Upper lobe of left lung (tissue), 6 donors: ENCODE measurements around the gene TCF7L2. TPM values are rescaled to one million over a fixed set of nuclear protein-coding genes. Genes with fewer than 3 reads are reported as not detected.

Experiments used
- ATAC-seq, 2 donors: fragments of 200-7000 bp; cut with Tn5 transposase; one replicate each; pipeline ENCODE4 v1.9.1; 2022; ENCODE audit warnings: mild to moderate bottlenecking in 2 of 2, moderate library complexity in 2 of 2; ENCODE audit not compliant: low FRiP score in 2 of 2
- DNase-seq, 2 donors: peaks; one replicate each; pipeline ENCODE4 v3.0.0-alpha.2; 2019 to 2020
- H3K27ac ChIP-seq, 4 donors: fragments of 200-600 bp; sonication (generic); one replicate each; pipeline ENCODE4 v1.5.1; 2016 to 2019
- H3K27me3 ChIP-seq, 4 donors: fragments of 200-600 bp; sonication (generic); one replicate each; pipeline ENCODE4 v1.5.1; 2017 to 2019
- H3K36me3 ChIP-seq, 4 donors: fragments of 200-600 bp; sonication (generic); one replicate each; pipeline ENCODE4 v1.5.1; 2016 to 2019
- H3K4me1 ChIP-seq, 4 donors: fragments of 200-600 bp; sonication (generic); one replicate each; pipeline ENCODE4 v1.5.1; 2018 to 2019
- H3K4me3 ChIP-seq, 4 donors: fragments of 200-600 bp; sonication (generic); one replicate each; pipeline ENCODE4 v1.5.1; 2017 to 2019; ENCODE audit warnings: mild to moderate bottlenecking in 2 of 4, moderate library complexity in 1 of 4
- H3K9me3 ChIP-seq, 4 donors: fragments of 200-600 bp; sonication (generic); one replicate each; pipeline ENCODE4 v1.5.1; 2018 to 2019
- CTCF ChIP-seq, 6 experiments: fragments of 450-650 bp in 4 of 6; fragments of 200-600 bp in 2 of 6; sonication (generic) in 2 of 6; IDR thresholded peaks; one replicate each; pipeline ENCODE4 v1.5.1; 2016 to 2019; ENCODE audit warnings: antibody characterized with exemption in 6 of 6
- EP300 ChIP-seq, 4 donors: sonication (generic); formaldehyde crosslinking; IDR thresholded peaks; one replicate each; pipeline ENCODE4 v1.5.1; 2017; ENCODE audit warnings: antibody characterized with exemption in 4 of 4, control low read depth in 2 of 4
- POLR2A ChIP-seq, 4 donors: fragments of 450-650 bp; IDR thresholded peaks; one replicate each; pipeline ENCODE4 v1.5.1; 2016 to 2017; ENCODE audit warnings: antibody characterized with exemption in 4 of 4, mild to moderate bottlenecking in 2 of 4
- POLR2AphosphoS5 ChIP-seq, 2 donors: sonication (generic); formaldehyde crosslinking; IDR thresholded peaks; one replicate each; pipeline ENCODE4 v1.5.1; 2017; ENCODE audit warnings: antibody characterized with exemption in 2 of 2
- WGBS, 2 donors: methylation state at CpG; one replicate each; pipeline ENCODE4 v1.1.5; 2017 to 2018; 5-methylcytosine and 5-hydroxymethylcytosine counted together
- total RNA-seq, 6 donors: library from RNA; depleted of rRNA in 4 of 6; stranded (reverse); fragments of >200 nt in 4 of 6; gene quantifications; one replicate each; pipeline versions ENCODE4 v1.1.0 to v1.2.1, GENCODE V29; 2016 to 2021
- donor health status: DM: no; HTN: no; CAD: no; lungs with moderate emphysema.
- donor health status: DM: no; HTN: yes; CAD: no; lungs with severe emphysema.

Gene TCF7L2
- total RNA-seq, 6 donors from 2014 or later = 15.5 to 80.3 (median 48.1) TPM

- Histone ChIP-seq H3K27ac (no peak overlapping the region), H3K4me1 (peaks cover 0 to 21% (median 17%) of the 10 kb centered on the region in 4 donors), H3K36me3 (no peaks in the 10 kb centered on the region), H3K4me3 (no peak overlapping the region), H3K27me3 (no peaks in the 10 kb centered on the region), H3K9me3 (no peaks in the 10 kb centered on the region)
- 43 to 53% methylated on average over 7 of the region's 7 CpGs for WGBS, 2 donors
- TF ChIP-seq POLR2A (IDR thresholded peaks at IDR 0.05) (no peak), POLR2AphosphoS5 (IDR thresholded peaks at IDR 0.05) (no peak), CTCF (IDR thresholded peaks at IDR 0.05) (no peak), EP300 (IDR thresholded peaks at IDR 0.05) (no peak)
- DNase-seq = no peak
- ATAC-seq = no peak
Observed at GRCh38 chr10:112981553-112981952, 31.5 kb downstream of the TCF7L2 start.

GRCh38 chr10:112983444-112984056 lies 33.5 kb downstream of the TCF7L2 start:
- no peak overlapping the region for H3K27ac ChIP-seq
- no peaks in the 10 kb centered on the region for H3K27me3 ChIP-seq
- 88 to 92% methylated on average over 9 of the region's 9 CpGs for WGBS, 2 donors
- no peak overlapping the region for H3K4me3 ChIP-seq
- H3K4me1 ChIP-seq = peaks cover 0 to 27% (median 26%) of the 10 kb centered on the region in 4 donors
- H3K9me3 ChIP-seq = no peaks in the 10 kb centered on the region
- TF ChIP-seq POLR2A (IDR thresholded peaks at IDR 0.05) = no peak
- TF ChIP-seq EP300 (IDR thresholded peaks at IDR 0.05) = no peak
- no peak for TF ChIP-seq CTCF (IDR thresholded peaks at IDR 0.05)
- TF ChIP-seq POLR2AphosphoS5 (IDR thresholded peaks at IDR 0.05) = no peak
- ATAC-seq = no peak
- H3K36me3 ChIP-seq = no peaks in the 10 kb centered on the region
- DNase-seq = no peak

GRCh38 chr10:112984756-112985155 lies 34.7 kb downstream of the TCF7L2 start:
- Histone ChIP-seq H3K27ac (no peak overlapping the region), H3K27me3 (no peaks in the 10 kb centered on the region), H3K4me1 (peaks cover 4 to 30% (median 27%) of the 10 kb centered on the region in 4 donors), H3K9me3 (no peaks in the 10 kb centered on the region), H3K36me3 (no peaks in the 10 kb centered on the region), H3K4me3 (no peak overlapping the region)
- 85 to 87% methylated on average over 8 of the region's 8 CpGs for WGBS, 2 donors
- TF ChIP-seq EP300 (IDR thresholded peaks at IDR 0.05) = no peak
- TF ChIP-seq POLR2A (IDR thresholded peaks at IDR 0.05) = no peak
- TF ChIP-seq POLR2AphosphoS5 (IDR thresholded peaks at IDR 0.05) = no peak
- TF ChIP-seq CTCF (IDR thresholded peaks at IDR 0.05) = no peak
- DNase-seq (no peak), ATAC-seq (no peak)

- Histone ChIP-seq H3K27ac (no peak overlapping the region), H3K9me3 (no peaks in the 10 kb centered on the region), H3K4me1 (peaks cover 4 to 30% (median 27%) of the 10 kb centered on the region in 4 donors), H3K4me3 (no peak overlapping the region), H3K36me3 (no peaks in the 10 kb centered on the region), H3K27me3 (no peaks in the 10 kb centered on the region)
- WGBS, 2 donors = 59 to 60% methylated on average over 7 of the region's 7 CpGs
- TF ChIP-seq POLR2A (IDR thresholded peaks at IDR 0.05) (no peak), EP300 (IDR thresholded peaks at IDR 0.05) (no peak), POLR2AphosphoS5 (IDR thresholded peaks at IDR 0.05) (no peak), CTCF (IDR thresholded peaks at IDR 0.05) (no peak)
- peak; percentile 53 to 77 for ATAC-seq
- no peak for DNase-seq
Observed at GRCh38 chr10:112985690-112986543, 35.9 kb downstream of the TCF7L2 start.
